Stomach (tissue), 9 donors: ENCODE results near the gene LZTR1. TPM values are rescaled to one million over a fixed set of nuclear protein-coding genes. Genes with fewer than 3 reads are reported as not detected.

Experiments used
- DNase-seq, 2 donors: peaks; one replicate each; pipeline versions ENCODE4 v3.0.0 to v3.0.0-alpha.2; 2013 to 2019
- H3K27ac ChIP-seq, 5 donors: fragments of 200-600 bp in 4 of 5; sonication (generic) in 4 of 5; one replicate each; pipeline ENCODE4 v1.5.1; 2013 to 2019; ENCODE audit warnings: mild to moderate bottlenecking in 1 of 5, moderate library complexity in 1 of 5
- H3K27me3 ChIP-seq, 3 donors: fragments of 200-600 bp; sonication (generic); one replicate each; pipeline ENCODE4 v1.5.1; 2017 to 2019; ENCODE audit warnings: mixed run types in 1 of 3
- H3K36me3 ChIP-seq, 4 donors: fragments of 200-600 bp; sonication (generic); 1 replicate in 3 of 4; 2 replicates in 1 of 4; pipeline ENCODE4 v1.5.1; 2016 to 2019
- H3K4me1 ChIP-seq, 4 donors: fragments of 200-600 bp; sonication (generic); one replicate each; pipeline ENCODE4 v1.5.1; 2016 to 2019
- H3K4me3 ChIP-seq, 4 donors: fragments of 200-600 bp; sonication (generic) in 3 of 4; one replicate each; pipeline ENCODE4 v1.5.1; 2016 to 2019; ENCODE audit warnings: mild to moderate bottlenecking in 1 of 4
- H3K9me3 ChIP-seq, 4 donors: fragments of 200-600 bp; sonication (generic); one replicate each; pipeline ENCODE4 v1.5.1; 2016 to 2019
- CTCF ChIP-seq, 7 experiments: fragments of 450-650 bp in 4 of 7; fragments of 200-600 bp in 3 of 7; sonication (generic) in 3 of 7; IDR thresholded peaks; one replicate each; pipeline ENCODE4 v1.5.1; 2016 to 2019; ENCODE audit warnings: antibody characterized with exemption in 7 of 7, control low read depth in 2 of 7, mild to moderate bottlenecking in 1 of 7
- EP300 ChIP-seq: sonication (generic); formaldehyde crosslinking; IDR thresholded peaks from one replicate; pipeline ENCODE4 v1.6.1; 2017; ENCODE audit warnings: antibody characterized with exemption
- POLR2A ChIP-seq, 4 donors: fragments of 450-650 bp; IDR thresholded peaks; one replicate each; pipeline ENCODE4 v1.6.1; 2016; ENCODE audit warnings: antibody characterized with exemption in 4 of 4, control low read depth in 2 of 4, mild to moderate bottlenecking in 1 of 4, moderate library complexity in 1 of 4
- POLR2AphosphoS5 ChIP-seq, 3 donors: sonication (generic); formaldehyde crosslinking; IDR thresholded peaks; one replicate each; pipeline ENCODE4 v1.6.1; 2016; ENCODE audit warnings: antibody characterized with exemption in 3 of 3
- WGBS, 5 donors: extraction: QIAGEN DNeasy Blood & Tissue Kit in 3 of 5; methylation state at CpG; one replicate each; pipeline versions ENCODE4 v1.1.5 to v1.1.7; 2013 to 2018; 5-methylcytosine and 5-hydroxymethylcytosine counted together
- intact Hi-C: fragments of 100-400 bp; cut with DNase I; formaldehyde crosslinking; loops from one replicate; pipeline ENCODE4 v1.15.1; 2023; ENCODE audit warnings: low total_unique reads
- polyA plus RNA-seq, 3 donors: library from polyadenylated mRNA; stranded (reverse); fragments of 200-250 nt; gene quantifications; one replicate each; pipeline ENCODE4 v1.2.3, GENCODE V29; 2013
- total RNA-seq, 5 donors: library from RNA; depleted of rRNA; stranded (reverse); fragments of >200 nt; gene quantifications; one replicate each; pipeline versions ENCODE4 v1.1.0 to v1.2.3, GENCODE V29; 2014 to 2016
- donor health status: healthy with polysubstance abuse.
- donor health status: Bipolar disorder and iron deficiency.
- donor health status: healthy.

Gene LZTR1
- total and polyA plus RNA-seq, 8 donors: 13.7 to 148 (median 29.5) TPM

DNA sequence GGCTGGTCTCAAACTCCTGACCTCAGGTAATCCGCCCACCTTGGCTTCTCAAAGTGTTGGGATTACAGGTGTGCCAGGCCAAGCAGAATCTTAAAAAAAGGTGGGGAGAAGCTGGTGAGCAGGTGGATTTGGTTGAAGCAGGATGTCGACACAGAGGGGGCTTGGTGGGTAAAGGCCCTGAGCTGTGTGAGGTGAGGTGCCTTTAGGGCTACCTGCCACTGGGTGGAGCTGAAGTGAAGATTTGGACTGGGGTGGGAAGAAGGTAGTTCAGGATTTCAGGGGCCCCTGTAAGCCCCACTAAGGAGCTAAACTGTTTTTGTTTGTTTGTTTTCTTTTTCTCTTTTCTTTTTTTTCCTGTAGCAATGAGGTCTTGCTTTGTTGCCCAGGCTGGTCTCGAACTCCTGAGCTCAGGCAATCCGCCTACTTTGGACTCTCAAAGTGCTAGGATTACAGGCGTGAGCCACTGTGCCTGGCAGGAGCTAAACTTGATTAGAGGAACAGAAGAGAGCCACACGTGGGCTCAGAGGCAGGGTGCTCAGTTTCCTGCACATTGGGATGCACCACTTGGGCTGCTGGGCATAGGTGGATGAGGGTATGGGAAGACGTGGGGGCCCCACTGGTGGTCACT, 38.8 kb downstream of the LZTR1 start:
- Histone ChIP-seq H3K4me3 (no peak overlapping the region), H3K9me3 (no peaks in the 10 kb centered on the region), H3K36me3 (no peaks in the 10 kb centered on the region), H3K27me3 (no peaks in the 10 kb centered on the region), H3K27ac (no peak overlapping the region), H3K4me1 (peaks cover 0 to 2% (median 2%) of the 10 kb centered on the region in 4 donors)
- 56 to 59% (median 57%) methylated on average over 7 of the region's 7 CpGs for WGBS, 5 donors
- intact Hi-C loops: loop anchor here (10.0 kb wide), 1 partner anchor 56 kb away; the partner anchor contains the start of gene AIFM3
- DNase-seq: no peak
- no peak for TF ChIP-seq POLR2AphosphoS5 (IDR thresholded peaks at IDR 0.05)
- no peak for TF ChIP-seq EP300
- no peak for TF ChIP-seq POLR2A (IDR thresholded peaks at IDR 0.05)
- TF ChIP-seq CTCF (IDR thresholded peaks at IDR 0.05): no peak

- no peak overlapping the region for H3K27ac ChIP-seq
- DNase-seq: no peak
- H3K9me3 ChIP-seq: no peaks in the 10 kb centered on the region
- no peaks in the 10 kb centered on the region for H3K4me1 ChIP-seq
- no peak overlapping the region for H3K4me3 ChIP-seq
- TF ChIP-seq POLR2AphosphoS5 (IDR thresholded peaks at IDR 0.05): no peak
- no peaks in the 10 kb centered on the region for H3K36me3 ChIP-seq
- 65 to 79% (median 75%) methylated on average over 6 to 10 of the region's 10 CpGs for WGBS, 5 donors
- intact Hi-C loops: loop anchor here (10.0 kb wide), 1 partner anchor 58 kb away; the partner anchor contains the start of gene AIFM3
- no peaks in the 10 kb centered on the region for H3K27me3 ChIP-seq
Measured at GRCh38 chr22:21022507-21022906, 40.4 kb downstream of the LZTR1 start.

- no peaks in the 10 kb centered on the region for H3K4me1 ChIP-seq
- H3K27me3 ChIP-seq: no peaks in the 10 kb centered on the region
- no peak for DNase-seq
- no peak overlapping the region for H3K4me3 ChIP-seq
- H3K27ac ChIP-seq: no peak overlapping the region
- WGBS, 5 donors: 74 to 84% (median 78%) methylated on average over 8 to 13 of the region's 13 CpGs
- H3K9me3 ChIP-seq: no peaks in the 10 kb centered on the region
- intact Hi-C loops: loop anchor here (10.0 kb wide), 1 partner anchor 58 kb away; the partner anchor contains the start of gene AIFM3
- TF ChIP-seq EP300 (no peak), CTCF (IDR thresholded peaks at IDR 0.05) (no peak), POLR2A (IDR thresholded peaks at IDR 0.05) (no peak), POLR2AphosphoS5 (IDR thresholded peaks at IDR 0.05) (no peak)
- H3K36me3 ChIP-seq: no peaks in the 10 kb centered on the region
Measured at GRCh38 chr22:21022955-21023614, 41.0 kb downstream of the LZTR1 start.

DNA sequence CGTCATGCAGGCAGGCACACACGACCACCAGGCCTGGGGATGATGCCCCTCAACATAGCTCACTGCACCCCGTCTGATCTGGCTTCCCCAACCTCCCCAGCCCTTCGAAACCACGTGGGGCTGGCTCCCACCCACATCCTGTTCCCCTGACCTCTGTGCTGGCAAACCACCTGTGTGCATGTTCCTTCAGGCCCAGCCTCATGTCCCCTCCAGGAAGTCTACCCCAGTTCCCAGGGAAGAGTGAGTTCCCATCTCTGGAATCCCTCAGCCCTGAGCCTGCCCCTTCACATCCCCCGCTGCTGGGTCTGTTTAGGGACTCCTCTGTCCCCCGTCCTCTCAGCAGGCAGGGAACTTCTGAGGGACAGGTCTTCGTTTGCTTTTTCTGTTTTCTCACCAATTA, 43.2 kb downstream of the LZTR1 start:
- no peak for TF ChIP-seq POLR2A (IDR thresholded peaks at IDR 0.05)
- TF ChIP-seq CTCF (IDR thresholded peaks at IDR 0.05): no peak
- no peak for TF ChIP-seq POLR2AphosphoS5 (IDR thresholded peaks at IDR 0.05)
- no peak for TF ChIP-seq EP300
- H3K4me1 ChIP-seq: no peaks in the 10 kb centered on the region
- H3K27me3 ChIP-seq: peaks cover 0 to 20% (median 0%) of the 10 kb centered on the region in 3 donors
- H3K27ac ChIP-seq: no peak overlapping the region
- 58 to 66% (median 62%) methylated on average over 8 of the region's 8 CpGs for WGBS, 5 donors
- no peaks in the 10 kb centered on the region for H3K36me3 ChIP-seq
- no peak overlapping the region for H3K4me3 ChIP-seq
- H3K9me3 ChIP-seq: no peaks in the 10 kb centered on the region
- intact Hi-C loops: loop anchor here (10.0 kb wide), 1 partner anchor 60 kb away; the partner anchor contains the start of gene AIFM3
- no peak for DNase-seq
